A172 (cell line): ENCODE results near the gene CLEC20A. TPM values are rescaled to one million over a fixed set of nuclear protein-coding genes. Genes with fewer than 3 reads are reported as not detected.

Experiments used
- DNase-seq: peaks from one replicate; pipeline ENCODE4 v3.0.0-alpha.2; 2015; ENCODE audit warnings: low spot score
- total RNA-seq: library from RNA; depleted of rRNA; stranded (reverse); fragments of >200 nt; shearing (Covaris generic); gene quantifications from 2 replicates; pipeline ENCODE4 v1.2.3, GENCODE V29; 2014; rRNA removed

CLEC20A gene
- total RNA-seq, 1 experiment from 2014 or later, result not detected

DNA sequence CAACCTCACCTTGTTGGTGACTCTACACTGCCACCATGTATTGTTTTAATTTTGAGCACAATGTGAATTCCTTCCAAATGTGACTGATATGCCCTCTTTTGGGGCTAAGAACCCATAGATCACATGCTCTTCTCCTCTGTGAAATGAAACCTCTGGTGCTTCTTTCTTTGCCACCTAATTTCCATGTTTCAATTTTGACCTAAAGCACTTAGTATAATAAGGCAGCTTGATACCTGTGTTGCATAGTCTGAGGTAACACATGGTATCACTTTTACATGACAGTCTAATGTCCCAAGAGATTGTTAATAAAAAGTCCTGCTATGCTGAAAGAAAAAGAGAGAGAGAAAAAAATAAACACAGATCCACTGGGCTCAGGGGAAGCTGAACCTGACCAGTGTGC lies 24.2 kb downstream of the CLEC20A start:
- no peak for DNase-seq

GRCh38 chr1:178470411-178470960 lies 26.3 kb downstream of the CLEC20A start:
- DNase-seq, result no peak

DNA sequence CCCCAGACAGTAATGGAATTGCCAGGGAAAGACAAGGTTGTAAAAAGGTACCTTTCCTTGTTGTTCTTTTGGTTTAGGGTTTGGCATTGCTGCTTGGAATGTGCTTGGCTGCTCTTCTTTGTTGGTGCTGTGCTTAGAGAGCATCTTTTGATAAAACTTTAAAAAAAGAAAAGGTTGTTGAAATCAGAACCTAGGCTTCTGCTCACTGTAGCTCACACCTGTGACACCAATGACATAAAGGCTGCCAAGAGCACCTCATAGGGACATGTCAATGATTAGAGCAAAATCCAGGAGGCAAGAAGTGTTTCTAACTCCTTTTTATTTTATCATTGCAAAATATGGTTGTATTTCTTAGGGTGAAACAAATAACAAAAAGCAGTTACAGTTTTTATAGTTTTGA lies 28.9 kb downstream of the CLEC20A start:
- DNase-seq, result no peak

DNA sequence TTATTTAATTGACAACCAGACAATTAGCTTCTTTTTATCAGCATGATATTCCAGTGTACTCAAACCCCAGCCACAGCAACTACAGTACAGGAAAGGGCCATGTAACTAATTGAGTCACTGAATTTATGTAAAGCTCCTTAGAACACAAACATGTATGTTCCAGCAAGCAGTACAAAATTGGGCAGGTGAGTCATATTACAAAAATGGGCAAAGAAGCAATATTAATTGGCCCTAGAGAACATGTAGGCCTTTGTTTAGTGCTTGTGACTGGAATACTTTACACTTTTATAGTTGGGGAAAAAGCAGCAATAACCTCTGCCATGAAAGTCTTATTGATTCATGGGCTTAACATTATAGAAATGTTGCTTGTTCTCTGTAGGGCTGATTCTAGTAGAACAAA lies 31.8 kb downstream of the CLEC20A start:
- no peak for DNase-seq

- DNase-seq, result no peak
Measured at GRCh38 chr1:178464566-178464965, 32.2 kb downstream of the CLEC20A start.

GRCh38 chr1:178464141-178464540 lies 32.6 kb downstream of the CLEC20A start:
- no peak for DNase-seq

GRCh38 chr1:178461701-178462100 lies 35.1 kb downstream of the CLEC20A start:
- DNase-seq, result no peak

DNA sequence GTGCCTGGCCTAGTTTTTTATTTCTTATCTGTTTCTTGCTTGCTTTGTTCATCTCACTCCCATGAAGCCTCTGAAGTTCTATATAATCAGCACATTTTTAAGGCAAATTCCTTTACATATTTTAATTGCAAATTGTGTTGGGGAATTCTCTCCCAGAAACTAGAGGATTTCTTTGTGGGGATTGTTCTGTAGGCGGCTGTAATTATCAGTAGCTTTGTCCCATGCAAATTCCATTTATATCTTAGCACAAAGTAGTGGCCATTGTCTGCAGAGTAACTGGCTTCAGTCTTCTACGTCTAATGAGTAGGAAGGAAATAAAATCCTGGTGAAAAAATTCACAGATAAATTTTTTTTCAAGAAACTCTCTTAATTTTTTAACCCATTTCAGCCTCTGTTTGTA lies 35.7 kb downstream of the CLEC20A start:
- DNase-seq, result no peak

- no peak for DNase-seq
Measured at GRCh38 chr1:178458203-178458602, 38.6 kb downstream of the CLEC20A start.

DNA sequence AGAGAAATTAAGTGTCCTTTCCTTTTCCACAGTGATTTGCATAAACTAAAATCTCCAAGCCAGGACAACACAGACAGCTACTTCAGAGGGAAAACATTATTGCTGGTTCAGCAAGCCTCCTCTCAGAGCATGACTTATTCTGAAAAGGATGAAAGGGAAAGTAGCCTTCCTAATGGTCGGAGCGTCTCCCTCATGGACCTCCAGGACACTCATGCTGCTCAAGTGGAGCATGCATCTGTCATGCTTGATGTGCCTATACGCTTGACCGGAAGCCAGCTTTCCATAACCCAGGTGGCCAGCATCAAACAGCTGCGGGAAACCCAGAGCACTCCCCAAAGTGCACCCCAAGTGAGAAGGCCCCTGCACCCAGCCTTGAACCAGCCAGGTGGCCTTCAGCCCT lies 39.1 kb downstream of the CLEC20A start:
- no peak for DNase-seq

DNA sequence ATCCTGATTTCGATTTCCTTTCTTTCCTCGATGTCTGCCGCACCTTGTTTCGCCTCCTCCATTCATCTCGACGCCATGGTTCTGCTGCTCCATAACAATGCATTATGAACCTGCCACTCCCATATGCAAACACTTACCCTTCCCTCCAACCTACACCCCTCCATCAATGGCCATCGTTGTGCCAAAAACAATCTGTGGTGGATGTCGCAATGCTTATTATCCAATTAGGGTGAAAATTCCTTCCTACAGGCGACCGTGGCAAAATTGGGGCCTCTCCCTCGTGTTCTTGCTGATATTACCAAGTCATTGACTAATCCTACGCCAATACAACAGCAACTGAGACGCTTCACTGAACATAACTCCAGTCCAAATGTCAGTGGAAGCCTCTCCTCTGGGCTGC lies 40.3 kb downstream of the CLEC20A start:
- no peak for DNase-seq

DNA sequence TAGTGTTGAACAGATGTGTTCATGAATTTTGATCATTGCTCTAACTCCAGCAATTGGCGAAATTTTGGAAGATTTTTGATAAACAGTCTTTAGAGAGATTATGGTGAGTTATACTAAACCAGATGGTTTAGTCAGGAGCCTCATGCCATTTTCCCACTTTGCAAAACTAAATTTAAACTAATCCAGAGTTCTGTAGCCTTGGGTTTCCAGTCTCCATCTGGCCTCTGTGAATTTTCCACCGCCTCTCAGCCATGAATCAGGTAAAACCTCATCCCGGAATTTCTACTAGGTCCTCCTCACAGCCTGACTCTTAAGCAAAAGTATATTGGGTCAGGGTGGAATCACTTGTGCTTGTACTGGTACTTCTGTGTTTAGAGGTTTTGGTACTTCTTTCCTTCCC lies 44.8 kb downstream of the CLEC20A start:
- DNase-seq, result no peak

DNA sequence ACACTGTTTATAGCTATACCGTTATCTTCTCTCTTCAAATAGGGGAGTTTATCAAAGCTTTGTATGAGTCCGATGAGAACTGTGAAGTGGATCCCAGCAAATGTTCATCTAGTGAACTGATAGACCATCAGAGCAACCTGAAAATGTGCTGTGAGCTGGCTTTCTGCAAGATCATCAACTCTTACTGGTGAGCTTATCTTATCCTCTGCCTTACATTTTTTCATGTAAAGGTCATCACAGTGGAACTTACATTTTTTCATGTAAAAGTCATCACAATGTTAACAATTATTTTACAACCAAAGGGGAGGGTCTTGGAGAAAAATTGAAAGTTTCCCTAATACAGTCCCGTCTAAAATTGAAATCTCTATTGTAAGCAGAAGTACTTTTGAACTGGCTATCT lies 45.2 kb downstream of the CLEC20A start:
- DNase-seq, result peak; percentile 61

DNA sequence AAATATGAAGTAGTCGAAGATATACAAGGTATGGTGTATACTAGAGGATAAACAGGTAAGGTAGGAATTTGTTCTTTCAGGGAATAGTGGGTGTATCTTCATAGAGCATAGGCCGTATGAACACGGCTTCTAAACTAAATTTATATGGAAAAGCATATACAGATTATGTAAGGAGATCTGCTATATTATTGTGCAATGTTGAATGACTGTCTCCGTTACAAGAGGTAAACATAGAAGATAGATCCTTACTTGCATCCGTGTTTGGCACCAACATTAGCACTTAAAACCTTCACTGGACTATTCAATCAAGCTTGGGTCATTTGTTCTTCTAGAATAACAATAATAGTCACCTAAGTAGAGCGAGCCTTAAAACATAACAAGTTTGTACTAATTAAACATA lies 45.9 kb downstream of the CLEC20A start:
- DNase-seq, result no peak

DNA sequence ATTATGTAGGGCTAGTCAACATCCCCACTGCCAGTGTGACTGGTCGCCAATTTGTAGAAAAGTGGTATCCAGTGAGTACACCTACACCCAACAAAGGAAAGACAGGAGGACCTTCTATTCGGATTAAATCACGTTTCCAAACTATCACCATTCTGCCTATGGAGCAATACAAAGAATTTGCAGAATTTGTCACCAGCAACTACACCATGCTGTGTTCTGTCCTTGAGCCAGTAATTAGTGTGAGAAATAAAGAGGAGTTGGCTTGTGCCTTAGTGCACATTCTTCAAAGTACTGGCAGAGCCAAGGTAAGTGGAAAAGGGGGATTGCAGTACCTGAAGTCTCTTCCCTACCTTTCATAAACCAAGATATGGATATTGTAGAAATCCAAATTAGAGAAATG lies 53.8 kb downstream of the CLEC20A start:
- no peak for DNase-seq

- DNase-seq, result no peak
Measured at GRCh38 chr1:178438432-178438831, 58.3 kb downstream of the CLEC20A start.

DNA sequence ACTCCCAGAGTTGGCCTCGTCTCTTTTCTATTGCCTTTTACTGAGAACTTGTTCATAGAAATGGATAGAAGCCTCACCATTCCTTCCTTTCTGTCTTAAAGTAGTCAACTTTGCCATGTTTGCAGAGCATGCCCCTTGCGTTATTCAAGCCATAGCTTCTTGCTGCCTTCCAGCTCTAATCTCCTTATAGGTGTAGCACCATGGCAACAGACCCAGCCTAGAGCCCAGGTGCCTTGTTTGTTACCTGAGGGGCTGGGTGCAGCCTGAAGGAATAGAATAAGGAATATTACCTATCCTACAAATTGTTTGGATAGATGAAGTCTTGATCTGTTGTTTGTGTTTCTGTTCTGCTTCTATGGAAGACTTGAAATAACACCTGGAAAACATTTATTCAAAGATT lies 59.9 kb downstream of the CLEC20A start:
- DNase-seq, result no peak

GRCh38 chr1:178434899-178435435 lies 61.8 kb downstream of the CLEC20A start:
- DNase-seq, result no peak

- DNase-seq, result no peak
Measured at GRCh38 chr1:178434360-178434759, 62.4 kb downstream of the CLEC20A start.

Other genes with a start within 250 kb of the CLEC20A start
- not detected in 2 replicates for gene TEX35, start 16.1 kb upstream of the CLEC20A start, total RNA-seq
- gene RALGPS2, start 228.3 kb upstream of the CLEC20A start, total RNA-seq, result 13.5 and 16.5 TPM in 2 replicates